ENCODE data around the gene CCDC85C.

Gene CCDC85C

GRCh38 chr14:99467336-99468078 is 136.5 kb downstream of the CCDC85C start:
- DNase-seq: no peak

DNA sequence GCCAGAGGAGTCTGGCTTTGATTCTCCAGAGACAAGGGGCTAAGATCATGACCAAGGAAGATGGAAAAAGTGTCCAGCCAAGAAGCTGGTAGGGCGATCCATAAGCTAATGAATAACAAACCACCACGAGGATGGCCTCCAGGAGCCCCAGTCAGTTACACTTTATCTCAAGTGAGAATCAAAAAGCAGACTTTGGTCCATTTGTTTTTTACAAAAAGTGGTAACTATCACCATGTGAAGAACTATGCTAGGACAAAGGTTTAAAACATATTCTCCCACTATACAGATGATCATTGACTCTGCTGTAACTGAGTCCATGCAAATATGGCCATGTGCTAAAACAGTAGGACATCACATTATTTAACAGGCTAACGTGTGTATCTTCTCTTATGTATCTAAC is 137.2 kb downstream of the CCDC85C start:
- DNase-seq: no peak

- no peak for DNase-seq
Observed at GRCh38 chr14:99465288-99465687, 138.7 kb downstream of the CCDC85C start.

DNA sequence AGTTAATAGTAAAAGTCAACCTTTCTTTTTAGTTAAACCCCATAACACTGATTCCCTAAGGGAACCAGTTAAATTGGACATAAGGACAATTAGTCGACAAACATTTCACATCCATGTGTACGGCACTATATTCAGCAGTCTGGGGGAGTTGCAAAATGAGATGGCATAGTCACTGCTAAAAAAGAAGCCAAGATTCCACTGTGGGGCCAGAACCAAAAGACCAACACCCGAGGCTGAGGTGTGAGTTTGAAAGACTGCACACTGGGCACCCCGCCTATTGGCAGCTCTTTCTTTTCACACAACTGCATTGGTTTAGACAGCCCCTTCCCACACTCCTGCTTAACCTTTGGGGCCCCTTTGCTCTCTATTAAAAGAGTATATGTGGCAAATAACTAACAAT is 140.0 kb downstream of the CCDC85C start:
- DNase-seq: no peak

- DNase-seq: peak; percentile 26
Observed at GRCh38 chr14:99462210-99462609, 141.8 kb downstream of the CCDC85C start.

DNA sequence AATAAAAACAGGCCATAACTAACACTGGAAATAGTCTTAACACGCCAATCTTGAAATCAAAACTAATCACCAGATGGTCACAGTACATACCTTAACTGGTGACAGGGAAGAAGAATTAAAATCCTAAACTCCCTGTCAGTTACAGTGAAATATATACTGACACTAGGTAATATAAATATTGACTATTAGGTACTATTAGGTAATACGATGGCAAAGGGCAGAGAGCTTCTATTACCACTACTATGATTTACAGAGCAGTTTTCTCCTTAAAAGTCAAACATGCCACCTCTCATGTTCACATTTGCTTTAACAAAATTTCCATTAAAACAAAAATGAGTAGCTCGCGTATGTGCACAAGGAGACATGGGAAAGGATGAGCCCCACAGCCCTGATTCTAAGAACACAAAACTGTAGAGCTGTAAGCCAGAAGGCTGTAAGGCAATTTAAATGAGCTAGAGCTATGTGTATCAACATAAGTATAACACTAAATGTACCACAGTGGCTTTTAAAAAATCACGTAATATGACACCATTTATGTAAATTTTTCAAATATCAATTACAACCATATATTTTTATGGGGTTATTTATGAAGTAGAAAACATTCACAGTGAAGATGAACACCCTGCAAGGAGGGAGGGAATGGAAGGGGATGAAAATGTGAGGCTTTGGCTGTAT is 142.5 kb downstream of the CCDC85C start:
- DNase-seq: no peak

DNA sequence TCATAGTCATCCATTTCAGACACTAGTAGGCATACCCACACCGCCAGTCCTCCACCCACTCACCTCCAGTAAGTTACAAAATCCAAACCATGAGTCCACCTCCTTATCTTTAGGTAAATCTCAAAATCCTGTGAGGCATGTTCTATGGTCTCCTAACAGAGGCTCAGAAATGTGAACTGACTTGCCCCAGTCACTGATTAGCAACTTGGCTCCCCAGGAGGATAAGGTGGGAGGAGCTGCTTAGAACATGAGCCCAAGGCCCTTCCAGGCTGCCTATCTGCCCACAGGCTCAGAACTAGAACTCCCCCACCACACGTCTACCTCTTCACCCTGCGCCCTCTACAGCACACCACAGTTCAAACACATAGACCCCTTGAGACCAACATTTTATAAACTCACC is 143.2 kb downstream of the CCDC85C start:
- DNase-seq: peak; percentile 81

DNA sequence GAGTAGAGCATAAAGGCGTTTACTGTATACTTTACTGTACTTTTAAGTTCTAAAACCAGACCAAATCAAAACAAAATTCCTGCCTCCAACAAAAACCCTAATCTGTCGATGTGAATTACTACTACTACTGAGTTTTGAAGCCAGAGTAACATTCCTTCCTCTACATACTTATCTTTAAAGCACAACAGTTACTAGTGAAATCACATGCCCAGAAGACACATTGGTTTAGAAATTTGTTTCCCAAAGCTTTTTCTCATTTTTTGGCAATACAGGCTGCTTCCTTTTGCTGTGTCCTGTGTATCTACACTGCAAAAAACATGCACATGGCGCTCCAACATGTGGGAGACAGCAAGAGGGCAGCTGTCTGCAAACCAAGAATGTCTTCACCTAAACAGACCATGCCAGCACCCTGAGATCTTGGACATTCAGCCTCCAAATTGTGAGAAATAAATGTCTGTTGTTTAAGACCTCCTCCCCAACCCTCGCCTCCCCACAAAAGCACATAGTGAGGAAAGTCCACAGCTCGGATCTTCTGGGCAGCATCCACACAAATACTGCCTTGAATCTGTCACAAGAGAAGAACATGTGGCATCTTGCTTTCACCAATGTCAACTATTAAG is 144.4 kb downstream of the CCDC85C start:
- no peak for DNase-seq

- DNase-seq: no peak
Observed at GRCh38 chr14:99454246-99454645, 149.8 kb downstream of the CCDC85C start.

- no peak for DNase-seq
Observed at GRCh38 chr14:99452968-99453367, 151.0 kb downstream of the CCDC85C start.

GRCh38 chr14:99451234-99451633 is 152.8 kb downstream of the CCDC85C start:
- DNase-seq: no peak

DNA sequence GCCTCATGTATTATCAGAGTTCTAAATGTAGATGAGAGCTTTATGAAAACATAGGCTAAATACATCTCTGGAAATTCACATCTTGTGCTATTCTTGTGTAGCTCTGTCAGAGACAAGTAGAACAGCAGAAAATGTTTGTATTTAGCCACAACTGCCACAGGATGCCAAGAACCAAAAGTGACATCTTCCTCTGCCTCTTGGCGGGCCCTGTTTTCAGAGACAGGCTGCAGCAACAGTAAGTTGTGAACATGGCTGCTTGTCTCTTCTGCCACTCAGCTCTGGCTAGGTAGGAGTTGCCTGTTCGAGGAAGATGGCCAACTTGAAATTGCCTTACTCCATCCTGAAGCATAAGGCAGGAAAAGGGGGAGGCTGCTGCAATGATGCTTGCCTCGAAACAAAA is 153.7 kb downstream of the CCDC85C start:
- no peak for DNase-seq
